HG03135 (cell line): ENCODE data around the gene OR1F1.

Experiments
- ATAC-seq: cut with Tn5 transposase; IDR thresholded peaks from one replicate; pipeline ENCODE4 v1.9.1; 2021; ENCODE audit warnings: mild to moderate bottlenecking, moderate library complexity; ENCODE audit not compliant: unreplicated experiment

OR1F1 gene

GRCh38 chr16:3243882-3244281, 55.9 kb downstream of the OR1F1 start:
- no peak for ATAC-seq

DNA sequence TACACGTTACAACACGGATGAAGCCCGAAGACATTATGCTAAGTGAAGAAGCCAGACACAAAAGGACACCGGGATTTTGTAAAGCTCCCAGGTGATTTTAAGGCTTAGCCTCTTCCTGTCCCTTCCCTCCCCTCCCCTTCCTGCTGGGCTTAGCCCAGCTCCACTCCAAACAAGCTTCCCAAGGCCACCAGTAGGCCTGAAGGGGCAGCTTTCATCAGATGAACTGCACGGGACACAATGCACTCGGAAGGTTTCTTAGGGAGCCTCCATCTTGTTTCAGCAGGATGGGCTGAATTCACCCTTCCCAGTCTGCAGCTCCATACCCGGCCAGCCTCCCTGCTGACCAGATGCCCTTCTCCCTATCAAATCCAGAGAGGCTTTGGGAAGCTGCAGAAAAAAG, 58.0 kb downstream of the OR1F1 start:
- ATAC-seq = no peak

- no peak for ATAC-seq
Observed at GRCh38 chr16:3246876-3247275, 58.9 kb downstream of the OR1F1 start.

- ATAC-seq = no peak
Observed at GRCh38 chr16:3248596-3248995, 60.6 kb downstream of the OR1F1 start.

DNA sequence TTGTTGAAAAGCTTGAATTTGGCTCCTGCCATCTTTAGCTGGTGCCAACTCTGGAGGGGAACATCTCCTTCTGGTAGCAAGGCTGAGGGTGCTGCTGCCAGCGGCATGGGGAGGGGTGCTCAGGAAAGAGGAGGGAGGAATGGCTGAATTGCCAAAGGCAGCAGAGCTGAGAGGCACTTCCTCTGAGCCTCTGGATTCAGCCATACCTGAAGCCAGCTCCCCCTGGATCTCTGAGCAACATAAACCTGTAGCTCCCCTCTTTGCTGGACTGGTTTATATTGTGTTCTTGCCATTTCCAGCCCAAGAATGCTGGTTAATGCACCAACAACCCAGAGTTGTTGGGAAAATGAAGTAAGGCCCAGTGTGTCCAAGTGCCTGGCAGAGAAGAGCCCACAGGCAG, 61.0 kb downstream of the OR1F1 start:
- no peak for ATAC-seq

DNA sequence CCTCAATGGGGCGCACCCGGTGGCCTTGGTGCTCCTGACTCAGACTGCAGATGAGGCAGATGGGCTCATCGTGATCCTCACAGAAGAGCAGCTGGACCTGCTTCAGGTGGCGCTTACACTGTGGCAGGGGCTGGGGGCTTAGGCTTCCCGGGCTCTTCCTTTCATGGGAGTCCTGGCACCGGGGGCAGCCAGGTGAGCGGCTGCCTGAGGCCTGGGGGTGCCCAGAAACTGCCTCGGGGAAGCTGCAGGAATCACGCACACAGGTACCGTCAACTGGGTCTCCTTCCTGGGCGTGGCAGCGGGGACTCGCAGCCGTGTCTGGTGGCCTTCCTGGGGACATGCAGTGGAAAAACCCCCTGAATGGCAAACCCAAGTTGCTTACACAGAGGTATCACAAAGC, 61.4 kb downstream of the OR1F1 start:
- ATAC-seq = no peak

DNA sequence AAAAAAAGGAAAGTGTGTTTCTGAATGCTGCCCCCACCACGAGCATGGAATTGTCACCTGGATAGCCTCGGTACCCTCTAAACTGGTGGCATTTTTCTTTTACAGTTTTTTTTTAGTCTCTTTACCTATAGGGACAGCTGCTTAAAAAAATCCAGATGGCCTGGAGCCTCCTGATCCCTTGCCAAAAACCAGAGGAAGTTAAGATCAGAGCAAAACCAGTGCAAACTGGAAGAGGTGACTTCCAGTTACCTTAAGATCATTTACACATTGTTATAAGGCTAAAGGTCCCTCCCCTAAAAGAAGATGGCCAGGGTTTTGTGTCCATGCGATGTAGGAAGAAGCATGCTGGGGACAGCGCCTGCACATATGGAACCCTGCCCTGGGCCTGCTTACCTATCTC, 65.0 kb downstream of the OR1F1 start:
- ATAC-seq = no peak

DNA sequence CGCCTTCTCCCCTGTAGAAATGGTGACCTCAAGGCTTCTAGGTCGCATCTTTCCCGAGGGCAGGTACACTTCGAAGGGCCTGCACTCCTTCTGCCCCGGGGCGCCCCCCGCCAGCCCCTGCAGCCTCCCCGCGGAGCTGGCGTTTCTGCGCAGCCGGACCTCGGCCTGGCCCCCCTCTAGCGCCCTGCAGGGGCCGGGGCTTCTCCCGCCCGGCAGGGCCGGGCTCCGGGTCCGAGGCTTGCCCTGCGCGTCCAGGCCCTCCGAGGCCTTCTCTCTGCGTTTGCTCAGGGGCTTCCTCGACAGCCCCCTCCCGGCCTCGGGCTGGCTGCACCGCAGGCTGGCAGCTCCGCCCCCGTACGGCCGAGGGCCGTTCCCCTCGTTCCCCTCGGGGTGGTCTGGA, 66.3 kb downstream of the OR1F1 start:
- no peak for ATAC-seq
